ENCODE data around the gene KCNE3. TPM values are rescaled to one million over a fixed set of nuclear protein-coding genes. Genes with fewer than 3 reads are reported as not detected.

Gene KCNE3
- total RNA-seq, 4 donors from 2014 or later: 2.4 to 13.7 (median 10.5) TPM

GRCh38 chr11:74490941-74491340 is 23.6 kb upstream of the KCNE3 start:
- DNase-seq: no peak
- intact Hi-C loops (cut with DNase I; ENCODE audit: low total_unique reads): no loop called here
- H3K4me3 ChIP-seq: no peak overlapping the region
- no peaks in the 10 kb centered on the region for H3K27me3 ChIP-seq
- H3K36me3 ChIP-seq: no peaks in the 10 kb centered on the region
- H3K4me1 ChIP-seq: no peaks in the 10 kb centered on the region
- no peak overlapping the region for H3K27ac ChIP-seq
- H3K9me3 ChIP-seq: no peaks in the 10 kb centered on the region
- TF ChIP-seq CTCF (IDR thresholded peaks at IDR 0.05) (no peak), POLR2A (IDR thresholded peaks at IDR 0.05) (no peak)

DNA sequence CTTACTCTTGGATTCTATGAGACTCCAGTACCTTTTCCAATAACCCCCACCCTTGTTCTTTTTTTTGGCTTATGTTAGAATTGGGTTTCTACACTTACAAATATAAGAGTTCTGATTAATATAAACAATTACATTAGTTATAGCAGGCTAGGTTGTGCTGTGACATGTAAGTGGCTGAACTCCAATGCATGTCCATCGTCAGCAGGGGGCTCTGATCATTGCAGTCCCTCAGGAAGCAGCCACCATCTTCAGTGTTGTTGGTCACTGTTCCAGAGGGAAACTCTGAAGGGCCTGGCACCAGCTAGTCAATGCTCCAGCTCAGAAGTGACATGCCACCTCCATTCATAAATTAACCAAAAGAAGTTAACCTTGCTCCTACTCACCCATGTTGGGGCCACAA is 20.5 kb upstream of the KCNE3 start:
- Histone ChIP-seq H3K9me3 (no peaks in the 10 kb centered on the region), H3K4me1 (no peaks in the 10 kb centered on the region), H3K27me3 (no peaks in the 10 kb centered on the region), H3K36me3 (no peaks in the 10 kb centered on the region), H3K27ac (no peak overlapping the region), H3K4me3 (no peak overlapping the region)
- TF ChIP-seq CTCF (IDR thresholded peaks at IDR 0.05) (no peak), POLR2A (IDR thresholded peaks at IDR 0.05) (no peak)
- no peak for DNase-seq
- intact Hi-C loops (cut with DNase I; ENCODE audit: low total_unique reads): no loop called here

- no peak overlapping the region for H3K27ac ChIP-seq
Observed at GRCh38 chr11:74485868-74486267, 18.5 kb upstream of the KCNE3 start.

GRCh38 chr11:74480688-74481417 is 13.5 kb upstream of the KCNE3 start:
- Histone ChIP-seq H3K4me3 (no peak overlapping the region), H3K27me3 (no peaks in the 10 kb centered on the region), H3K9me3 (no peaks in the 10 kb centered on the region), H3K36me3 (no peaks in the 10 kb centered on the region), H3K4me1 (no peaks in the 10 kb centered on the region), H3K27ac (no peak overlapping the region)
- intact Hi-C loops (cut with DNase I; ENCODE audit: low total_unique reads): no loop called here
- no peak for TF ChIP-seq POLR2A (IDR thresholded peaks at IDR 0.05)
- no peak for TF ChIP-seq CTCF (IDR thresholded peaks at IDR 0.05)
- DNase-seq: no peak

More at GRCh38 chr11:74485868-74486267, 18.5 kb upstream of the KCNE3 start:
- Histone ChIP-seq H3K27me3 (no peaks in the 10 kb centered on the region), H3K36me3 (no peaks in the 10 kb centered on the region), H3K9me3 (no peaks in the 10 kb centered on the region), H3K4me1 (no peaks in the 10 kb centered on the region), H3K4me3 (no peak overlapping the region)
- no peak for DNase-seq
- intact Hi-C loops (cut with DNase I; ENCODE audit: low total_unique reads): no loop called here
- TF ChIP-seq POLR2A (IDR thresholded peaks at IDR 0.05): no peak
- no peak for TF ChIP-seq CTCF (IDR thresholded peaks at IDR 0.05)

GRCh38 chr11:74479732-74480123 is 12.4 kb upstream of the KCNE3 start:
- Histone ChIP-seq H3K27ac (no peak overlapping the region), H3K4me3 (no peak overlapping the region), H3K27me3 (no peaks in the 10 kb centered on the region), H3K4me1 (no peaks in the 10 kb centered on the region), H3K9me3 (no peaks in the 10 kb centered on the region), H3K36me3 (no peaks in the 10 kb centered on the region)
- intact Hi-C loops (cut with DNase I; ENCODE audit: low total_unique reads): no loop called here
- no peak for TF ChIP-seq CTCF (IDR thresholded peaks at IDR 0.05)
- no peak for TF ChIP-seq POLR2A (IDR thresholded peaks at IDR 0.05)
- no peak for DNase-seq
